Left cardiac atrium (tissue), 4 donors: ENCODE results near the gene CA7. TPM values are rescaled to one million over a fixed set of nuclear protein-coding genes. Genes with fewer than 3 reads are reported as not detected.
"Not testable (repeated sequence)": the region's sequence is repeated elsewhere in the genome, so short reads cannot be mapped to it uniquely, and the experiment has no call there.

ENCODE experiments used
- ATAC-seq, 2 donors: fragments of 200-7000 bp; cut with Tn5 transposase; one replicate each; pipeline ENCODE4 v1.9.1; 2020; ENCODE audit warnings: mild to moderate bottlenecking in 2 of 2, moderate library complexity in 2 of 2
- DNase-seq: peaks from one replicate; pipeline ENCODE4 v3.0.0-alpha.2; 2020
- intact Hi-C, 2 donors: fragments of 100-400 bp; cut with DNase I; formaldehyde crosslinking; loops; one replicate each; pipeline versions ENCODE4 v1.14.1 to v1.15.1; 2022 to 2023
- total RNA-seq, 2 donors: library from RNA; stranded (reverse); fragmentation: NEBNext Ultra II Directional; extraction: Animal tissue kit (Norgen Biotek cat#: 25700); gene quantifications; one replicate each; pipeline ENCODE4 v1.2.1, GENCODE V29; 2021
- donor health status: DM: no; HTN: yes; CAD: no.
- donor health status: DM: no; HTN: yes; CAD: no; lungs with severe emphysema.
- donor health status: DM: yes; HTN: yes; CAD: no.
- donor health status: Dilated cardiomyopathy.

Gene CA7
- total RNA-seq, 2 donors from 2014 or later, result not detected

GRCh38 chr16:66889622-66890021, 45.4 kb downstream of the CA7 start:
- DNase-seq (peak; percentile 3), ATAC-seq (no peak)
- intact Hi-C loops, result loop anchor here in 1 of 2 donors (10.0 kb wide), 1 partner anchor 295 kb away; the partner anchor contains the start of gene MATCAP1

GRCh38 chr16:66890799-66891198, 46.6 kb downstream of the CA7 start:
- ATAC-seq (no peak), DNase-seq (peak; percentile 2)
- intact Hi-C loops, result loop anchor here in 1 of 2 donors (10.0 kb wide), 1 partner anchor 294 kb away; the partner anchor contains the start of gene MATCAP1

- ATAC-seq, result no peak
- intact Hi-C loops, result loop anchor here in 1 of 2 donors (10.0 kb wide), 1 partner anchor 293 kb away; the partner anchor contains the start of gene MATCAP1
- peak; percentile 6 for DNase-seq
Measured at GRCh38 chr16:66891360-66891759, 47.1 kb downstream of the CA7 start.

- ATAC-seq (no peak), DNase-seq (peak; percentile 7)
- intact Hi-C loops, result loop anchor here in 1 of 2 donors (10.0 kb wide), 1 partner anchor 293 kb away; the partner anchor contains the start of gene MATCAP1
Measured at GRCh38 chr16:66891797-66892196, 47.6 kb downstream of the CA7 start.

- DNase-seq, result no peak
- intact Hi-C loops, result loop anchor here in 1 of 2 donors (10.0 kb wide), 1 partner anchor 291 kb away; the partner anchor contains the start of gene MATCAP1
- ATAC-seq, result no peak
Measured at GRCh38 chr16:66894055-66894454, 49.8 kb downstream of the CA7 start.

GRCh38 chr16:66894948-66895688, 50.9 kb downstream of the CA7 start:
- peak; percentile 77 to 83 for ATAC-seq
- peak; percentile 76 for DNase-seq
- intact Hi-C loops, result loop anchor here in 1 of 2 donors (5.0 to 10.0 kb wide), 2 partner anchors 52 to 290 kb away; partner anchors contain the start of gene MATCAP1

GRCh38 chr16:66895689-66895979, 51.4 kb downstream of the CA7 start:
- no peak for DNase-seq
- ATAC-seq, result no peak
- intact Hi-C loops, result loop anchor here in 1 of 2 donors (5.0 to 10.0 kb wide), 2 partner anchors 52 to 289 kb away; partner anchors contain the start of gene MATCAP1

GRCh38 chr16:66895999-66896398, 51.8 kb downstream of the CA7 start:
- intact Hi-C loops, result loop anchor here in 1 of 2 donors (5.0 to 10.0 kb wide), 2 partner anchors 51 to 289 kb away; partner anchors contain the start of gene MATCAP1

GRCh38 chr16:66896682-66897081, 52.5 kb downstream of the CA7 start:
- intact Hi-C loops, result loop anchor here in 1 of 2 donors (5.0 to 10.0 kb wide), 2 partner anchors 51 to 288 kb away; partner anchors contain the start of gene MATCAP1
- not testable (repeated sequence) for ATAC-seq, DNase-seq

More at GRCh38 chr16:66895999-66896398, 51.8 kb downstream of the CA7 start:
- DNase-seq (no peak), ATAC-seq (no peak)

- intact Hi-C loops, result loop anchor here in 1 of 2 donors (5.0 to 10.0 kb wide), 2 partner anchors 49 to 287 kb away; partner anchors contain the start of gene MATCAP1
- ATAC-seq (no peak), DNase-seq (no peak)
Measured at GRCh38 chr16:66898207-66898606, 54.0 kb downstream of the CA7 start.

GRCh38 chr16:66898933-66899309, 54.7 kb downstream of the CA7 start:
- ATAC-seq (no peak), DNase-seq (no peak)
- intact Hi-C loops, result loop anchor here in 1 of 2 donors (5.0 to 10.0 kb wide), 2 partner anchors 48 to 286 kb away; partner anchors contain the start of gene MATCAP1

- intact Hi-C loops, result loop anchor here in 1 of 2 donors (5.0 to 10.0 kb wide), 2 partner anchors 48 to 285 kb away; partner anchors contain the start of gene MATCAP1
- ATAC-seq, result peak; percentile 2 to 3
- peak; percentile 8 for DNase-seq
Measured at GRCh38 chr16:66899310-66899944, 55.2 kb downstream of the CA7 start.

- intact Hi-C loops, result loop anchor here in 1 of 2 donors (5.0 to 10.0 kb wide), 2 partner anchors 47 to 285 kb away; partner anchors contain the start of gene MATCAP1
- DNase-seq, result peak; percentile 85
Measured at GRCh38 chr16:66899945-66900710, 55.9 kb downstream of the CA7 start.

GRCh38 chr16:66900721-66901441, 56.7 kb downstream of the CA7 start:
- DNase-seq, result peak; percentile 23
- intact Hi-C loops, result no loop called here

More at GRCh38 chr16:66899945-66900710, 55.9 kb downstream of the CA7 start:
- peak; percentile 16 to 53 for ATAC-seq

GRCh38 chr16:66901626-66902025, 57.4 kb downstream of the CA7 start:
- ATAC-seq, result no peak
- intact Hi-C loops, result no loop called here
- DNase-seq, result peak; percentile 67

More at GRCh38 chr16:66900721-66901441, 56.7 kb downstream of the CA7 start:
- ATAC-seq, result no peak

GRCh38 chr16:66902648-66903543, 58.7 kb downstream of the CA7 start:
- peak; percentile 50 to 54 for ATAC-seq
- intact Hi-C loops, result loop anchor here in 1 of 2 donors (1.0 kb wide), 1 partner anchor 25 kb away; no protein-coding TSS in a partner anchor
- DNase-seq, result peak; percentile 68
